HG03159 (cell line): ENCODE measurements around the gene TMED5.

Experiments
- ATAC-seq: cut with Tn5 transposase; IDR thresholded peaks from one replicate; pipeline ENCODE4 v1.9.1; 2021; ENCODE audit warnings: mild to moderate bottlenecking, moderate library complexity; ENCODE audit not compliant: unreplicated experiment

Gene TMED5

DNA sequence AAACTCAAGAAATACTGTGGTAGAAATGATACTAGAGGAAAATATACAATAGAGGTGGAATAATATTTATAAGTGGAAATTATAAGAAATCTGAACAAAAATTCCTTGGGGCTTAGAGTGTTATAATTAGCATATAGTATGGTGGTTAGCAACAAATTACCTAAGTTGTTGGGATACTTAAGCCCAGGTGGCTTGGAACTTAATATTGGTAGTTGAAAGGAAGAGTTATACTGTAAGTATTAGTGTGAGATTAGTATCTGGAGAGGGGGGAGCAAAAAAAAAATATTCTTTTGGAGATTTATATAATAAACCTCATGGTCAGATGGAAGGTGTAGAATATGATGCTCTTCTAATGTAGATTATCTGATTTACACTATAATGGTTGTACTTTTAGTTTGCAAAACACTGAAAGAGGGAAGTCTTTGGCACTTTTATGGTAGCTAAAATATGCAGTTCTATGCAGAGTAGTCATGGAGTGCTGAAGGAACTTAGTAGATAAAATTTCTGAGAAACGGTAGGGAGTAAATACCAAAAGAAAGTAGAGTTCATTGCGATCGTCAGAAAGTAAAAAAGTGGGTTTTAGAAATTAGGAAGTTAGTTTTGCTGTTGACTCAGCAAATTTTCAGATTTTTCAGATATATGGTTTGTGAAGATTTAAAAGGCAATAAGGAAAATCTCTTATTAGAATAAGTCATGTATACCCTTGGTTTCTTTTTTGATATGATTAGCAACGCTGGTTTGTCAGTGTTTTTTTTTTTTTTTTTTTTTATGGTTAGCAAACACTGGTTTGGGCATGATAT is 55.5 kb downstream of the TMED5 start:
- ATAC-seq = no peak

DNA sequence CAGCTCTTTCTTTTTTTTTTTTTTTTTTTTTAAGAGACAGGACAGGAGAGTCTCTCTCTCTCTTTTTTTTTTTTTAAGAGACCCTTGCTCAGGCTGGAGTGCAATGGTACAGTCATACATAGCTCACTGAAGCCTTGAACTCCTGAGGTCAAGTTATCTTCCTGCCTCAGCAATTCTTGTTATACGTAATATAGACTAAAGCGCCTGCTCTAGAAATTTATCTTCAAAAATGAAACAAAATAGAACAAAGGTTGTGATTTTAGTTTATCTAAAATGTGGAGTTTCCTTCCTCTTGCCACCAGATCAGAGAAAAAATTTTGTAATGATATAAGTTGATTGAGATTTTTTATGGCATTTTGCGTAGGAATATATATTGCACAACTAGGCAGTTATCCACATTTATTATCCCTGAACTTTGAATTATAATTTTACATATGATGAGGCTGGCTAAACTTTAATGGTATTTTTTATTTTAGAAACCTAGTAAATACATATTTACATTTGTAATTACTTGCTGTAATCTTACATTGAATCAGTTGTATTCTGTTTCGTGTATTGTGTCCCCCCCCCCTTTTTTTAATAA is 56.9 kb downstream of the TMED5 start:
- ATAC-seq = no peak

DNA sequence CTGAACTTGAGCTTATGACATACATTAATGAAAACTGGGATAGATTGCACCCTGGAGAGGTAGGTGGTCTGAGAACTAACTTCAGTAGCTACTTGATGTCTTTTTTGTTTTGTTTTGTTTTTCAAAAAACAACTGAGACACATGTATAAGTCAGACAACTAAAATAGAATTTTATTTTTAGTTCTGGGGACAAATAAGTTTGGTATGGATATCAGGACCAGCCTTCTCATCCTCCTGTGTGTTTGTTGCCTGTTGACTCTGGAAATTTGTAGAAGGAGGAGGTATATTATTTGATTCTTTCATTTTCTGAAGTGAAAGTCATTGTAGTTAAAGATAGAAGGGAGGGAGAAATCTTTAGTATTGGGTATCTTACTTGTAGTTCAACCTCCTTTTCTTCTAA is 59.6 kb downstream of the TMED5 start:
- no peak for ATAC-seq

DNA sequence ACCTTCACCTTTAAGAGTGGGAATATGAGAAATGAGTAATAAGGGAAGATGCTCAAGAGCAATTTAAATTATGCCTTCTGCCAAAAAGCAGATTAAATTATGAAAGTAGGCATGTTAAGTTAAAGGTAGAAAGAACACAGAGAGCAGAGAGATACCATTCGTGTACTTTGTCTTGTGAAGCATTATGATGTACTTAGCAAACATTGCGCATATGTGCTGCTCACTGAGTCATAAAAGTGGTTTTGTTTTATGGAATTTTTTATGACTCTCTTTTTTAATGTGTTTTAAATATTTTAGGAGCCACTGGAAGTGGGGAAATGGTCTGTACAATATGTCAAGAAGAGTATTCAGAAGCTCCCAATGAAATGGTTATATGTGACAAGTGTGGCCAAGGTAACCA is 65.8 kb downstream of the TMED5 start:
- ATAC-seq = no peak

DNA sequence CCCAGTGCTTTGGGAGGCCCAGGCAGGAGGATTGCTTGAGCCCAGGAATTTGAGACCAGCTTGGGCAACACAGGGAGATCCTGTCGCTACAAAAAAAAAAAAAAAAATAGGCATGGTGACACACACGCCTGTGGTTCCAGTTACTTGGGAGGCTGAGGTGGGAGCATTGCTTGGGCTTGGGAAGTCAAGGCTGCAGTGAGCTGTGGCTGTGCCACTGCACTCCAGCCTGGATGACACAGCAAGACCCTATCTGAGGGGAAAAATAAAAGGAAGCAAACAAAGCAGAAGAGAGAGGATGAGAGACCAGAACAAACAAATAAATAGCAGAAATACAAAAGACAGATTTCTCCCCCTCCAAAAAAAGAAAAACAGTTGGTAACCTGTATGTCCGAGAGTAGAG is 67.1 kb downstream of the TMED5 start:
- ATAC-seq = no peak

DNA sequence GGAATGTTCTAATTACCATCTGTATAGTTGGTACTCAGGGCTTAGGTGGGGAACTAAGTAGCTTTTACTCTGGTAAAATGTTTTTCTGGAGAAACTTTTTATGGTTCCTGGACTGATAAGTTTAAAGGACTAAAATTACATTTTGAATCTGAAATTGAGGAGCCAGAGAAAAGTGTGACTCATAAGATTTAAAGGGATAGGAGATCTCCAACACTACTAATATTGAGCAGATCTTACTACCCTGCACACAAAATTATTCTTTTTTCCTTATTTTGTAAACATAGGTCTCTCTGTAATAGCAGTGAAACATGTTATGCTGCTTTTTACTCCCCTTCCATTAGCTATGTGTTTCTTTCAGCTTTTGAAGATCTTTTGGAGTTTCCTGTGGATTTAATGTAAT is 68.7 kb downstream of the TMED5 start:
- no peak for ATAC-seq

DNA sequence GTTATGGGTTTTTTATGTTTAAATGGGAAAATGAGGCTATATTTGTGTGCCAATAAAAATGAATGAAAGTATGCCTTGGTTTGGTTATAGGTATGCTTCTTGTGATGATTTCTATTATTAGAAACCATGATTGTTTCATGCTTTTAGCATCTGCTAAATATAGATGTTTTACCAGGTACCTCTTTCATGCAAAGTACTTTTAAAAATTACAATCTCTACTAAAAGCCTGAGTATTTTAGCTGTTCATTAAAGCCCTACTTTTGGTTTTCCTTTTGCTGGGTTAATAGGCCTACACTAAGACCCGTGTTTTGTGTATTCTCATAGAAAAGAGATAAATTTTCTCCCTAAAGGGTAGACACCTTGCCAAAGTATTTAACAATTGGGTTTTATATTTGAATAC is 69.1 kb downstream of the TMED5 start:
- ATAC-seq = no peak

DNA sequence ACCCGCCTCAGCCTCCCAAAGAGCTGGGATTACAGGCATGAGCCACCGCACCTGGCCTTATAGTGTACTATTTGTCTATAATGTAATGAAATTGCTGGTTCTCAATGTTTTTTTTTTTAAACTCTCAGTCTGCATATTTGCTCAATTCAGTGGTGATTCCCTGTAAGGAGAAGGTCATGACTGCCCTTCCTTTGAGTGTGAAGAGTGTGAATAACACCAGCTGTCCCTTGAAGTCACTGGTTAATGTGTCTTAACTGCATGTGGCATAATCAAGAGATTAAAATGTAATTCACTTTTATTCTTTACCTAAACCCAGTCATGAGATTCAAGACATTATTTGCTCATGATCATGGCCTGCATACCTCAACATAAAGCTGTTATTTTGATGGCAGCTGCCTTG is 70.6 kb downstream of the TMED5 start:
- no peak for ATAC-seq

DNA sequence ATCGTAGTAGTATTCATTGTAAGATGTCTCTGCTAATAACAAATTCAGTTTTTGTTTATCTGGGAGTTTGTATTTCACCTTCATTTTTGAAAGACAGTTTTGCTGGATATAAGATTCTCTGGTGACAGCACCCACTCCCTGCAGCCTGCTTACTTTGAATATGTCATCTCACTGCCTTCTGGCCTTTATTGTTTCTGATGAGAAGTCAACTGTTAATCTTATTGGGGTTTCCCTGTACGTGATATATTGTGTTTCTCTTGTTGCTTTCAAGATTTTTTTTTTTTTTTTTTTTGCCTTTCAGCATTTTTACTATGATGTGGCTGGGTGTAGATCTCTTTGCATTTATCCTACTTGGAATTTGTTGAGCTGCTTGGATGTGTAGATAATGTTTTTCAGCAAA is 71.9 kb downstream of the TMED5 start:
- ATAC-seq = no peak

DNA sequence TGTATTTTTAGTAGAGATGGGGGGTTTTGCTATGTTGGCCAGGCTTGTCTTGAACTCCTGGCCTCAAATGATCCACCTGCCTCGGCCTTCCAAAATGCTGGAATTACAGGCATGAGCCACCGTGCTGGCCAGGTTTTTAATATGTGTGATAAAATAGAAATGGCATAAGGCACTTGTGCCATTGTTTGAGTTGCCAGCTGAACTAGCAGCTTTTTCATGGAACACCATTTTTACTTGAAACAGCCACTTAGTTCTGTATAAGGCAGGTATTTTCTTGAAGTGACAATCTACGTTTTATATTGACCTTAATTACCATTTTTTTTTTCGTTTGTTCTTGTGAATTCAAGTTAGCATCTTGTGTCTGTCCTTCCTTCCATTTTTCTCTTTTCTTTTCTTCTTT is 72.8 kb downstream of the TMED5 start:
- ATAC-seq = no peak

DNA sequence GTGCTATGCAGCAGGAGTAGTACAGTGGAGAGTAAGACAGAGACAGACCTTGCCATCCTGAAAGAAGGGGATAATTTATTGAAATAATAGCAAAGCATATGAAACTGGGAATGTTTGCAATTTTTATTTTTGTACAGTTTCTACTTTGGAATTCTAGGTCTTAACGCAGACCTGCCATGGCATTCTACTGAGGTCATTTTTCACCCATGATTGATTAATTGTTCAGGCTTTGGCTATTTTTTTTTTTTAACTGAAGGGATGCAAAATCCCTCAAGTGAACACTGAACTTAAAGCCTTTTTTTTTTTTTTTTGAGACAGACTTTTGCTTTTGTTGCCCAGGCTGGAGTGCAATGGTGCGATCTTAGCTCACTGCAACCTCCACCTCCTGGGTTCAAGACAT is 74.0 kb downstream of the TMED5 start:
- no peak for ATAC-seq

DNA sequence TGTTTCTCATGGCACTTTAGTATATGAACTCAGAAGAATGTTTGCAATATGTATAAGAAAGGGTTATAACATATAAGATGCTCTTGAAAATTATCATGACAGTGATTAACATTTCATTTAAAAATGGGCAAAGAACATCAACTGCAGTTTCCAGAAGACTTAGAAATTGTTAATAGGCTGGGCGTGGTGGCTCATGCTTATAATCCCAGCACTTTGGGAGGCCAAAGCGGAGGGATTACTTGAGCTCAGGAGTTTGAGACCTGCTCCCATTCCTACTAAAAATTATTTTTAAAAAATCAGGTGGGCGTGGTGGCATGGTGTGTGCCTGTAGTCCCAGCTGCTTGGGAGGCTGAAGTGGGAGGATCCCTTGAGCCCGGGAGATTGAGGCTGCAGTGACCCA is 78.1 kb downstream of the TMED5 start:
- no peak for ATAC-seq
